ENCODE results near the gene SIGLEC7. TPM values are rescaled to one million over a fixed set of nuclear protein-coding genes. Genes with fewer than 3 reads are reported as not detected.

Gene SIGLEC7
- total RNA-seq, 2 donors from 2014 or later = 0.35 to 1.0 TPM

- H3K36me3 ChIP-seq = no peaks in the 10 kb centered on the region
- no peak for DNase-seq
- H3K9ac ChIP-seq (ENCODE audit: low read depth in 2 of 2, low read length in 2 of 2) = no peak overlapping the region
- no peak overlapping the region for H3K4me3 ChIP-seq
- no peaks in the 10 kb centered on the region for H3K27me3 ChIP-seq
- no peaks in the 10 kb centered on the region for H3K9me3 ChIP-seq
- H3K27ac ChIP-seq = peak overlapping the region; percentile 31
- no peaks in the 10 kb centered on the region for H3K4me1 ChIP-seq
- TF ChIP-seq CTCF (IDR thresholded peaks at IDR 0.05) = no peak
- intact Hi-C loops (cut with DNase I) = no loop called here
These were observed 19.8 kb upstream of the SIGLEC7 start for GRCh38 chr19:51122112-51122981.

- DNase-seq = no peak
- no peaks in the 10 kb centered on the region for H3K9me3 ChIP-seq
- no peaks in the 10 kb centered on the region for H3K27me3 ChIP-seq
- H3K36me3 ChIP-seq = no peaks in the 10 kb centered on the region
- no peak overlapping the region for H3K4me3 ChIP-seq
- intact Hi-C loops (cut with DNase I) = no loop called here
- H3K9ac ChIP-seq (ENCODE audit: low read depth in 2 of 2, low read length in 2 of 2) = no peak overlapping the region
- H3K4me1 ChIP-seq = no peaks in the 10 kb centered on the region
- TF ChIP-seq CTCF (IDR thresholded peaks at IDR 0.05) = no peak
- peak overlapping the region; percentile 31 for H3K27ac ChIP-seq
These were observed 18.7 kb upstream of the SIGLEC7 start for GRCh38 chr19:51123381-51123800.

GRCh38 chr19:51123802-51124201, 18.3 kb upstream of the SIGLEC7 start:
- intact Hi-C loops (cut with DNase I) = no loop called here
- Histone ChIP-seq H3K9ac (ENCODE audit: low read depth in 2 of 2, low read length in 2 of 2) (no peak overlapping the region), H3K9me3 (no peaks in the 10 kb centered on the region), H3K36me3 (no peaks in the 10 kb centered on the region), H3K27ac (no peak overlapping the region), H3K27me3 (no peaks in the 10 kb centered on the region), H3K4me3 (no peak overlapping the region), H3K4me1 (no peaks in the 10 kb centered on the region)
- no peak for TF ChIP-seq CTCF (IDR thresholded peaks at IDR 0.05)
- no peak for DNase-seq

GRCh38 chr19:51124216-51124615, 17.9 kb upstream of the SIGLEC7 start:
- H3K27me3 ChIP-seq = no peaks in the 10 kb centered on the region
- no peak for TF ChIP-seq CTCF (IDR thresholded peaks at IDR 0.05)
- H3K36me3 ChIP-seq = no peaks in the 10 kb centered on the region
- no peak overlapping the region for H3K9ac ChIP-seq (ENCODE audit: low read depth in 2 of 2, low read length in 2 of 2)
- DNase-seq = no peak
- no peak overlapping the region for H3K4me3 ChIP-seq
- no peaks in the 10 kb centered on the region for H3K4me1 ChIP-seq
- intact Hi-C loops (cut with DNase I) = no loop called here
- H3K27ac ChIP-seq = no peak overlapping the region
- no peaks in the 10 kb centered on the region for H3K9me3 ChIP-seq

- Histone ChIP-seq H3K4me1 (no peaks in the 10 kb centered on the region), H3K27me3 (no peaks in the 10 kb centered on the region), H3K9me3 (no peaks in the 10 kb centered on the region), H3K4me3 (peak within 1 kb of the TSS; percentile 9), H3K27ac (no peak within 1 kb of the TSS), H3K36me3 (no peaks in the 10 kb centered on the region), H3K9ac (ENCODE audit: low read depth in 2 of 2, low read length in 2 of 2) (no peak within 1 kb of the TSS)
- intact Hi-C loops (cut with DNase I) = no loop called here
- no peak for DNase-seq
- TF ChIP-seq CTCF (IDR thresholded peaks at IDR 0.05) = no peak
These were observed 17.4 kb upstream of the SIGLEC7 start, which contains the start of gene SIGLEC9 for GRCh38 chr19:51124729-51125128. TSS of gene SIGLEC9 (plus strand) at chr19:51124906. CDS start at chr19:51124975, 69 bp downstream.
